ENCODE data around the gene SELENOO. TPM values are rescaled to one million over a fixed set of nuclear protein-coding genes. Genes with fewer than 3 reads are reported as not detected.

Gene SELENOO
- total and polyA plus RNA-seq, 2 donors (not counting 1 experiment from before 2014, with no cell fraction given), result 62.1 to 74.6 TPM

- Mint-ChIP-seq H3K4me3 (no peak overlapping the region), H3K27me3 (no peaks in the 10 kb centered on the region), H3K27ac (no peak overlapping the region), H3K9me3 (ENCODE audit: insufficient read depth) (no peaks in the 10 kb centered on the region), H3K4me1 (peaks cover 38% of the 10 kb centered on the region)
- Histone ChIP-seq H3K4me2 (replicated peaks; ENCODE audit: low read depth, low read length, poor library complexity, severe bottlenecking) (no peak overlapping the region), H3K27me3 (replicated peaks in 1 of 4; ENCODE audit: control extremely low read depth in 1 of 4, control insufficient read depth in 3 of 4, insufficient read depth in 4 of 4, low read length in 3 of 4) (no peaks in the 10 kb centered on the region), H3K27ac (ENCODE audit: low read length in 2 of 2) (no peak overlapping the region), H3K36me3 (replicated peaks in 1 of 2; ENCODE audit: control extremely low read depth in 1 of 2, control insufficient read depth in 1 of 2, extremely low read depth in 1 of 2, insufficient read depth in 2 of 2, low read length in 1 of 2) (peaks cover 4 to 47% of the 10 kb centered on the region in 2 experiments), H3K9me3 (ENCODE audit: control extremely low read depth in 1 of 3, control insufficient read depth in 2 of 3, insufficient read depth in 1 of 3, low read length in 2 of 3) (no peaks in the 10 kb centered on the region), H3K9ac (ENCODE audit: low read length) (no peak overlapping the region), H2AFZ (ENCODE audit: insufficient read depth, low read depth, low read length, poor library complexity, severe bottlenecking) (no peak overlapping the region), H3K4me1 (ENCODE audit: control insufficient read depth in 2 of 2, insufficient read depth in 2 of 2, low read length in 2 of 2) (peaks cover 15 to 26% of the 10 kb centered on the region in 2 donors), H3K4me3 (ENCODE audit: control extremely low read depth in 1 of 5, extremely low read depth in 1 of 5, insufficient read depth in 1 of 5, low read depth in 2 of 5, low read length in 4 of 5) (no peak overlapping the region), H3K79me2 (ENCODE audit: control insufficient read depth, insufficient read depth, low read length) (peaks cover 42% of the 10 kb centered on the region), H4K20me1 (ENCODE audit: control insufficient read depth, insufficient read depth, low read length, poor library complexity, severe bottlenecking) (peaks cover 71% of the 10 kb centered on the region)
- 87% methylated on average over 21 of the region's 22 CpGs for WGBS (ENCODE audit: insufficient coverage)
- DNase-seq (no peak), ATAC-seq (ENCODE audit: low read depth) (no peak)
- intact Hi-C loops (cut with micrococcal nuclease), result loop anchor here (5.0 to 10.0 kb wide), 2 partner anchors 281 to 444 kb away; no protein-coding TSS in a partner anchor
- POLR2A ChIA-PET, result interaction anchor here (0.7 to 4.5 kb wide), 3 partner anchors 18 to 60 kb away, joined by 3 to 43 read pairs (median 5); no protein-coding TSS in a partner anchor
- TF ChIP-seq EZH2 (IDR thresholded peaks at IDR 0.05; ENCODE audit: borderline replicate concordance, insufficient read depth, low read depth, low read length, poor library complexity, severe bottlenecking) (no peak), CTCF (IDR thresholded peaks at IDR 0.05) (no peak)
- CTCF ChIA-PET, result interaction anchor here (0.6 to 5.2 kb wide), 14 partner anchors 14 to 406 kb away, joined by 3 to 75 read pairs (median 3); partner anchors contain the start of gene PANX2
Observed at GRCh38 chr22:50208430-50208938, 7.7 kb downstream of the SELENOO start.
